Upper lobe of left lung (tissue), 6 donors: ENCODE data around the gene TMEM198. TPM values are rescaled to one million over a fixed set of nuclear protein-coding genes. Genes with fewer than 3 reads are reported as not detected.

Experiments
- ATAC-seq, 2 donors: fragments of 200-7000 bp; cut with Tn5 transposase; one replicate each; pipeline ENCODE4 v1.9.1; 2022; ENCODE audit warnings: mild to moderate bottlenecking in 2 of 2, moderate library complexity in 2 of 2; ENCODE audit not compliant: low FRiP score in 2 of 2
- DNase-seq, 2 donors: peaks; one replicate each; pipeline ENCODE4 v3.0.0-alpha.2; 2019 to 2020
- H3K27ac ChIP-seq, 4 donors: fragments of 200-600 bp; sonication (generic); one replicate each; pipeline ENCODE4 v1.5.1; 2016 to 2019
- H3K27me3 ChIP-seq, 4 donors: fragments of 200-600 bp; sonication (generic); one replicate each; pipeline ENCODE4 v1.5.1; 2017 to 2019
- H3K36me3 ChIP-seq, 4 donors: fragments of 200-600 bp; sonication (generic); one replicate each; pipeline ENCODE4 v1.5.1; 2016 to 2019
- H3K4me1 ChIP-seq, 4 donors: fragments of 200-600 bp; sonication (generic); one replicate each; pipeline ENCODE4 v1.5.1; 2018 to 2019
- H3K4me3 ChIP-seq, 4 donors: fragments of 200-600 bp; sonication (generic); one replicate each; pipeline ENCODE4 v1.5.1; 2017 to 2019; ENCODE audit warnings: mild to moderate bottlenecking in 2 of 4, moderate library complexity in 1 of 4
- H3K9me3 ChIP-seq, 4 donors: fragments of 200-600 bp; sonication (generic); one replicate each; pipeline ENCODE4 v1.5.1; 2018 to 2019
- EP300 ChIP-seq, 4 donors: sonication (generic); formaldehyde crosslinking; IDR thresholded peaks; one replicate each; pipeline ENCODE4 v1.5.1; 2017; ENCODE audit warnings: antibody characterized with exemption in 4 of 4, control low read depth in 2 of 4
- POLR2A ChIP-seq, 4 donors: fragments of 450-650 bp; IDR thresholded peaks; one replicate each; pipeline ENCODE4 v1.5.1; 2016 to 2017; ENCODE audit warnings: antibody characterized with exemption in 4 of 4, mild to moderate bottlenecking in 2 of 4
- POLR2AphosphoS5 ChIP-seq, 2 donors: sonication (generic); formaldehyde crosslinking; IDR thresholded peaks; one replicate each; pipeline ENCODE4 v1.5.1; 2017; ENCODE audit warnings: antibody characterized with exemption in 2 of 2
- WGBS, 2 donors: methylation state at CpG; one replicate each; pipeline ENCODE4 v1.1.5; 2017 to 2018; 5-methylcytosine and 5-hydroxymethylcytosine counted together
- total RNA-seq, 6 donors: library from RNA; depleted of rRNA in 4 of 6; stranded (reverse); fragments of >200 nt in 4 of 6; gene quantifications; one replicate each; pipeline versions ENCODE4 v1.1.0 to v1.2.1, GENCODE V29; 2016 to 2021
- TF ChIP-seq, protein P1 (sequence below), 6 experiments: fragments of 450-650 bp in 4 of 6; fragments of 200-600 bp in 2 of 6; sonication (generic) in 2 of 6; IDR thresholded peaks; one replicate each; pipeline ENCODE4 v1.5.1; 2016 to 2019; ENCODE audit warnings: antibody characterized with exemption in 6 of 6
- donor health status: DM: no; HTN: no; CAD: no; lungs with moderate emphysema.
- donor health status: DM: no; HTN: yes; CAD: no; lungs with severe emphysema.

TMEM198 gene
- total RNA-seq, 6 donors from 2014 or later = 1.9 to 12.6 (median 4.2) TPM

- no peaks in the 10 kb centered on the region for H3K9me3 ChIP-seq
- 89 to 94% methylated on average over 17 to 20 of the region's 20 CpGs for WGBS, 2 donors
- no peak for ATAC-seq
Observed at GRCh38 chr2:219559156-219559915, 15.5 kb downstream of the TMEM198 start.

GRCh38 chr2:219560037-219560892 lies 16.4 kb downstream of the TMEM198 start:
- WGBS, 2 donors = 17 to 26% methylated on average over 6 to 8 of the region's 8 CpGs
- Histone ChIP-seq H3K4me1 (peaks cover 5 to 12% (median 9%) of the 10 kb centered on the region in 4 donors), H3K27ac (no peak overlapping the region), H3K4me3 (no peak overlapping the region), H3K9me3 (no peaks in the 10 kb centered on the region), H3K36me3 (peaks cover 0 to 9% (median 3%) of the 10 kb centered on the region in 4 donors), H3K27me3 (no peaks in the 10 kb centered on the region)
- DNase-seq (peak in 1 of 2 donors; percentile 60), ATAC-seq (peak in 1 of 2 donors; percentile 41)
- no peak for TF ChIP-seq POLR2AphosphoS5 (IDR thresholded peaks at IDR 0.05)
- no peak for TF ChIP-seq POLR2A (IDR thresholded peaks at IDR 0.05)
- TF ChIP-seq, protein P1, sequence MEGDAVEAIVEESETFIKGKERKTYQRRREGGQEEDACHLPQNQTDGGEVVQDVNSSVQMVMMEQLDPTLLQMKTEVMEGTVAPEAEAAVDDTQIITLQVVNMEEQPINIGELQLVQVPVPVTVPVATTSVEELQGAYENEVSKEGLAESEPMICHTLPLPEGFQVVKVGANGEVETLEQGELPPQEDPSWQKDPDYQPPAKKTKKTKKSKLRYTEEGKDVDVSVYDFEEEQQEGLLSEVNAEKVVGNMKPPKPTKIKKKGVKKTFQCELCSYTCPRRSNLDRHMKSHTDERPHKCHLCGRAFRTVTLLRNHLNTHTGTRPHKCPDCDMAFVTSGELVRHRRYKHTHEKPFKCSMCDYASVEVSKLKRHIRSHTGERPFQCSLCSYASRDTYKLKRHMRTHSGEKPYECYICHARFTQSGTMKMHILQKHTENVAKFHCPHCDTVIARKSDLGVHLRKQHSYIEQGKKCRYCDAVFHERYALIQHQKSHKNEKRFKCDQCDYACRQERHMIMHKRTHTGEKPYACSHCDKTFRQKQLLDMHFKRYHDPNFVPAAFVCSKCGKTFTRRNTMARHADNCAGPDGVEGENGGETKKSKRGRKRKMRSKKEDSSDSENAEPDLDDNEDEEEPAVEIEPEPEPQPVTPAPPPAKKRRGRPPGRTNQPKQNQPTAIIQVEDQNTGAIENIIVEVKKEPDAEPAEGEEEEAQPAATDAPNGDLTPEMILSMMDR (IDR thresholded peaks at IDR 0.05) = peak in 5 of 6 experiments; percentile 13 to 90 (median 42)
- no peak for TF ChIP-seq EP300 (IDR thresholded peaks at IDR 0.05)

More at GRCh38 chr2:219559156-219559915, 15.5 kb downstream of the TMEM198 start:
- DNase-seq = peak in 1 of 2 donors; percentile 56
- Histone ChIP-seq H3K36me3 (peaks cover 0 to 9% (median 3%) of the 10 kb centered on the region in 4 donors), H3K27me3 (no peaks in the 10 kb centered on the region), H3K4me1 (peaks cover 5 to 12% (median 9%) of the 10 kb centered on the region in 4 donors), H3K27ac (no peak overlapping the region), H3K4me3 (no peak overlapping the region)
- no peak for TF ChIP-seq POLR2A (IDR thresholded peaks at IDR 0.05)
- TF ChIP-seq, protein P1 (IDR thresholded peaks at IDR 0.05) = no peak
- no peak for TF ChIP-seq EP300 (IDR thresholded peaks at IDR 0.05)
- TF ChIP-seq POLR2AphosphoS5 (IDR thresholded peaks at IDR 0.05) = no peak

GRCh38 chr2:219560893-219561178 lies 17.0 kb downstream of the TMEM198 start:
- TF ChIP-seq, protein P1 (IDR thresholded peaks at IDR 0.05) = no peak
- TF ChIP-seq POLR2AphosphoS5 (IDR thresholded peaks at IDR 0.05) (no peak), EP300 (IDR thresholded peaks at IDR 0.05) (no peak), POLR2A (IDR thresholded peaks at IDR 0.05) (no peak)
- no peak for ATAC-seq
- WGBS, 2 donors = 59 to 72% methylated on average over 3 of the region's 3 CpGs

GRCh38 chr2:219561179-219562048 lies 17.6 kb downstream of the TMEM198 start:
- DNase-seq = no peak
- 61 to 69% methylated on average over 18 to 24 of the region's 24 CpGs for WGBS, 2 donors
- TF ChIP-seq, protein P1 (IDR thresholded peaks at IDR 0.05) = no peak
- no peak for TF ChIP-seq EP300 (IDR thresholded peaks at IDR 0.05)
- TF ChIP-seq POLR2A (IDR thresholded peaks at IDR 0.05) = no peak
- TF ChIP-seq POLR2AphosphoS5 (IDR thresholded peaks at IDR 0.05) = no peak
- H3K27me3 ChIP-seq = no peaks in the 10 kb centered on the region
- no peak overlapping the region for H3K27ac ChIP-seq
- H3K4me1 ChIP-seq = peaks cover 5 to 12% (median 9%) of the 10 kb centered on the region in 4 donors
- peak in 1 of 2 donors; percentile 13 for ATAC-seq
- H3K36me3 ChIP-seq = peaks cover 0 to 13% (median 3%) of the 10 kb centered on the region in 4 donors
- H3K4me3 ChIP-seq = no peak overlapping the region
- no peaks in the 10 kb centered on the region for H3K9me3 ChIP-seq

More at GRCh38 chr2:219560893-219561178, 17.0 kb downstream of the TMEM198 start:
- peaks cover 0 to 9% (median 3%) of the 10 kb centered on the region in 4 donors for H3K36me3 ChIP-seq
- peaks cover 5 to 12% (median 9%) of the 10 kb centered on the region in 4 donors for H3K4me1 ChIP-seq
- H3K9me3 ChIP-seq = no peaks in the 10 kb centered on the region
- no peak overlapping the region for H3K27ac ChIP-seq
- H3K27me3 ChIP-seq = no peaks in the 10 kb centered on the region
- DNase-seq = no peak
- H3K4me3 ChIP-seq = no peak overlapping the region
